Fibroblast of skin of back (primary cell): ENCODE measurements around the gene LRRFIP1.
"Not testable (repeated sequence)": the region's sequence is repeated elsewhere in the genome, so short reads cannot be mapped to it uniquely, and the experiment has no call there.

Experiments
- DNase-seq: peaks from one replicate; pipeline ENCODE4 v3.0.0-alpha.2; 2013

Gene LRRFIP1

GRCh38 chr2:237779521-237779920 is 152.1 kb downstream of the LRRFIP1 start:
- DNase-seq, result no peak

- DNase-seq, result no peak
Measured at GRCh38 chr2:237782181-237782580, 154.8 kb downstream of the LRRFIP1 start.

- DNase-seq, result not testable (repeated sequence)
Measured at GRCh38 chr2:237783678-237784077, 156.3 kb downstream of the LRRFIP1 start.

- no peak for DNase-seq
Measured at GRCh38 chr2:237786936-237787335, 159.5 kb downstream of the LRRFIP1 start.

GRCh38 chr2:237790353-237790752 is 163.0 kb downstream of the LRRFIP1 start:
- DNase-seq, result peak; percentile 52

- DNase-seq, result peak; percentile 8
Measured at GRCh38 chr2:237791977-237792727, 164.8 kb downstream of the LRRFIP1 start.

- no peak for DNase-seq
Measured at GRCh38 chr2:237797253-237797652, 169.9 kb downstream of the LRRFIP1 start.

GRCh38 chr2:237798236-237799059 is 171.1 kb downstream of the LRRFIP1 start, which contains the start of gene RBM44:
TSS of gene RBM44 (plus strand) at chr2:237798779. CDS start at chr2:237813610, 14,831 bp downstream.
- DNase-seq, result no peak

GRCh38 chr2:237799060-237799428 is 171.7 kb downstream of the LRRFIP1 start:
- no peak for DNase-seq

GRCh38 chr2:237801466-237801865 is 174.1 kb downstream of the LRRFIP1 start:
- no peak for DNase-seq

GRCh38 chr2:237806334-237806733 is 178.9 kb downstream of the LRRFIP1 start:
- peak; percentile 59 for DNase-seq

- no peak for DNase-seq
Measured at GRCh38 chr2:237815637-237816036, 188.2 kb downstream of the LRRFIP1 start.

GRCh38 chr2:237816531-237816930 is 189.1 kb downstream of the LRRFIP1 start:
- no peak for DNase-seq

- peak; percentile 54 for DNase-seq
Measured at GRCh38 chr2:237818066-237818473, 190.7 kb downstream of the LRRFIP1 start.

- peak; percentile 3 for DNase-seq
Measured at GRCh38 chr2:237819231-237819630, 191.8 kb downstream of the LRRFIP1 start.

GRCh38 chr2:237820421-237820820 is 193.0 kb downstream of the LRRFIP1 start:
- DNase-seq, result no peak

- DNase-seq, result no peak
Measured at GRCh38 chr2:237823544-237823943, 196.2 kb downstream of the LRRFIP1 start.

GRCh38 chr2:237824085-237824484 is 196.7 kb downstream of the LRRFIP1 start:
- DNase-seq, result no peak

- DNase-seq, result no peak
Measured at GRCh38 chr2:237827421-237827987, 200.1 kb downstream of the LRRFIP1 start.
